GM12878 (cell line): ENCODE measurements around the gene HOPX. TPM values are rescaled to one million over a fixed set of nuclear protein-coding genes. Genes with fewer than 3 reads are reported as not detected.

Experiments used
- ATAC-seq: fragments of 200-7000 bp; cut with Tn5 transposase; 3 replicates; pipeline ENCODE4 v1.9.1; 2020; ENCODE audit warnings: mild to moderate bottlenecking, moderate library complexity
- BruUV-seq: library from RNA; stranded (reverse); fragments of 400-500 nt; replicated peaks from 2 replicates; lab custom pipeline; 2021; lab: Mats Ljungman, UMichigan
- CTCF ChIA-PET: fragments of 300-600 bp; sonication (Branson Sonifier 250); formaldehyde crosslinking; extraction: SDS; loops from one replicate; lab custom pipeline; 2021; ENCODE audit warnings: inconsistent platforms; lab: Yijun Ruan, JAX
- POLR2A ChIA-PET: fragments of 350-600 bp; formaldehyde crosslinking; extraction: SDS; loops from one replicate; lab custom pipeline; 2021; ENCODE audit warnings: inconsistent platforms; lab: Charles Lee
- RAD21 ChIA-PET: fragments of 300-600 bp; sonication (Branson Sonifier 250); formaldehyde crosslinking; loops from one replicate; lab custom pipeline; 2023; ENCODE audit warnings: antibody characterized with exemption; ENCODE audit not compliant: unreplicated experiment; lab: Charles Lee
- SMC1A ChIA-PET: fragments of 300-600 bp; sonication (Branson Sonifier 250); formaldehyde crosslinking; loops from one replicate; lab custom pipeline; 2023; ENCODE audit not compliant: unreplicated experiment, uncharacterized antibody; lab: Charles Lee
- DNase-seq: peaks from one replicate; pipeline ENCODE4 v3.0.0-alpha.2; 2011; ENCODE audit warnings: low read depth, low spot score
- FAIRE-seq: peaks from 3 replicates; lab custom pipeline; 2011; peaks lifted over from hg19 to GRCh38; lab: Jason Lieb, UNC
- H2AFZ ChIP-seq: 2 replicates; pipeline ENCODE4 v1.6.0; 2011; ENCODE audit warnings: low read depth, low read length, control low read depth; ENCODE audit not compliant: control insufficient read depth
- H3K27ac ChIP-seq: 2 replicates; pipeline ENCODE4 v1.5.1; 2011; ENCODE audit warnings: control low read depth; ENCODE audit not compliant: control insufficient read depth, insufficient read depth
- H3K27me3 ChIP-seq, 2 experiments: replicated peaks in 1 of 2; 2 replicates each; pipeline versions ENCODE4 v1.6.0 to v1.6.1; 2011; ENCODE audit warnings: low read length in 1 of 2; ENCODE audit not compliant: control insufficient read depth in 2 of 2, insufficient read depth in 2 of 2
- H3K36me3 ChIP-seq, 2 experiments: 2 replicates each; pipeline ENCODE4 v1.5.1; 2011; ENCODE audit warnings: low read length in 1 of 2; ENCODE audit not compliant: control insufficient read depth in 2 of 2, insufficient read depth in 2 of 2
- H3K4me1 ChIP-seq: 2 replicates; pipeline ENCODE4 v1.6.1; 2011; ENCODE audit warnings: mild to moderate bottlenecking, low read length, moderate library complexity, mixed read lengths; ENCODE audit not compliant: control insufficient read depth, insufficient read depth
- H3K4me2 ChIP-seq: 2 replicates; pipeline ENCODE4 v1.6.0; 2011; ENCODE audit warnings: control low read depth; ENCODE audit not compliant: control insufficient read depth, insufficient read depth
- H3K4me3 ChIP-seq: fragments of 200-600 bp; sonication (generic); 2 replicates; pipeline ENCODE4 v1.5.1; 2016
- H3K79me2 ChIP-seq: 2 replicates; pipeline ENCODE4 v1.6.0; 2011; ENCODE audit warnings: low read length; ENCODE audit not compliant: control insufficient read depth, insufficient read depth
- H3K9ac ChIP-seq: 2 replicates; pipeline ENCODE4 v1.8.0; 2011; ENCODE audit warnings: low read length, control low read depth, mixed read lengths; ENCODE audit not compliant: control insufficient read depth, insufficient read depth
- H3K9me3 ChIP-seq: replicated peaks from 3 replicates; pipeline ENCODE4 v1.5.1; 2011; ENCODE audit warnings: mild to moderate bottlenecking, low read length; ENCODE audit not compliant: control insufficient read depth, insufficient read depth
- H4K20me1 ChIP-seq: 2 replicates; pipeline ENCODE4 v1.6.0; 2011; ENCODE audit not compliant: control insufficient read depth, insufficient read depth
- EED ChIP-seq: sonication (generic); IDR thresholded peaks from 2 replicates; pipeline ENCODE4 v1.6.1; 2016; ENCODE audit warnings: antibody characterized with exemption, low read depth
- KLF5 ChIP-seq: fragments of 450-650 bp; IDR thresholded peaks from 2 replicates; pipeline ENCODE4 v1.6.1; 2014; ENCODE audit warnings: mild to moderate bottlenecking; ENCODE audit not compliant: partially characterized antibody
- NR2F1 ChIP-seq: fragments of 450-650 bp; conservative IDR thresholded peaks from 2 replicates; pipeline ENCODE4 v1.6.1; 2017; ENCODE audit warnings: mild to moderate bottlenecking
- RAD21 ChIP-seq: IDR thresholded peaks from 2 replicates; pipeline ENCODE4 v1.6.1; 2011; ENCODE audit warnings: mild to moderate bottlenecking, low read depth, low read length, moderate library complexity; ENCODE audit not compliant: insufficient read depth
- SMARCA5 ChIP-seq: fragments of 450-650 bp; IDR thresholded peaks from 2 replicates; pipeline ENCODE4 v1.6.1; 2017; ENCODE audit warnings: mild to moderate bottlenecking
- SMC3 ChIP-seq: IDR thresholded peaks from 2 replicates; pipeline ENCODE4 v1.6.1; 2011; ENCODE audit warnings: low read length, improper control_type of control experiment, borderline replicate concordance
- ZNF384 ChIP-seq: IDR thresholded peaks from 2 replicates; pipeline ENCODE4 v1.6.1; 2012; ENCODE audit warnings: low read depth, mild to moderate bottlenecking, low read length, improper control_type of control experiment, borderline replicate concordance
- WGBS: methylation state at CpG from one replicate; pipeline ENCODE4 v1.1.6; 2016; ENCODE audit warnings: low lambda C conversion rate; ENCODE audit not compliant: insufficient replicate concordance, insufficient coverage; ENCODE audit errors: missing lambda C conversion rate; 5-methylcytosine and 5-hydroxymethylcytosine counted together
- in situ Hi-C: fragments of 300-500 bp; cut with MboI; formaldehyde crosslinking; loops from 9 replicates; pipeline ENCODE4 v1.14.3; 2018; ENCODE audit warnings: mixed read lengths
- intact Hi-C: fragments of 100-400 bp; cut with micrococcal nuclease; formaldehyde crosslinking; loops from one replicate; pipeline ENCODE4 v1.14.2; 2022; ENCODE audit not compliant: unreplicated experiment
- polyA plus RNA-seq, 11 experiments: library from polyadenylated mRNA; depleted of rRNA in 4 of 11; unstranded in 6 of 11; stranded (reverse) in 5 of 11; fragments of >200 nt; fragmentation: Nextera tagmentation in 4 of 11; fragmentation: Illumina TruSeq in 1 of 11; extraction: Ambion mirVana in 4 of 11; extraction: Trizol in 1 of 11; gene quantifications; 1 replicate in 1 of 11; 2 replicates in 10 of 11; pipeline versions ENCODE4 v1.2.1 to v1.2.3, GENCODE V29; 2011 to 2016; ENCODE audit warnings: inconsistent platforms in 2 of 11, missing spikeins in 2 of 11, low read depth in 1 of 11
- total RNA-seq, 4 experiments: library from RNA; depleted of rRNA in 3 of 4; stranded (reverse); fragments of >200 nt in 3 of 4; fragmentation: Illumina TruSeq in 1 of 4; extraction: Trizol in 1 of 4; gene quantifications; 2 replicates each; pipeline versions ENCODE4 v1.2.1 to v1.2.3, GENCODE V29; 2013 to 2021
- TF ChIP-seq, protein P1 (sequence below), 3 experiments: IDR thresholded peaks in 2 of 3; conservative IDR thresholded peaks in 1 of 3; 2 replicates each; pipeline ENCODE4 v1.5.1; 2011; ENCODE audit warnings: low read depth in 3 of 3, low read length in 3 of 3, mild to moderate bottlenecking in 3 of 3, control low read depth in 2 of 3, moderate library complexity in 2 of 3, inconsistent platforms in 1 of 3, mixed read lengths in 1 of 3; ENCODE audit not compliant: control insufficient read depth in 2 of 3, insufficient read depth in 1 of 3; ENCODE audit errors: extremely low read depth in 1 of 3

The HOPX gene
- total and polyA plus RNA-seq, 10 of the 15 experiments (the other 5 are each of a cell fraction or from before 2014, with no cell fraction given): 0.11 to 0.40 (median 0.23) TPM; not detected in 4

DNA sequence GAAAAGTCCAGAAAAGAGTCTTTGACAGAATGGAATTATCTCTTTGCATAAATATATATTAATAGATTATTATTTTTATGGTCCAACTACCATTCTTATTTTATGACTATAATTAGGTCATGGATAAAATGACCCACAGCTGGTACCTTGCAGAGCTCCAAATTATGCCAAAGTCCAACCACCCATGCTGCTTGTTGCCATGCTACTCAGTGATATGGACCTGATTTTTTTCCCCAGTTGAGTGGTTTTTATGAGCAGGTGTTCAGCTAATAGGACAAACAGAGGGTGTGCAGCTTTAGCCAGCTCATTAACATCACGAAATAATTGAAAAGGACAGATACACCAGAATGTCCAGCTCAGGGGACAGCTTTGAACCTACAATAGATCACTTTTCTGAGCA, 9.7 kb downstream of the HOPX start:
- SMC1A ChIA-PET: interaction anchor here (0.6 to 1.7 kb wide), 7 partner anchors 10 to 132 kb away, joined by 3 to 4 read pairs (median 3); partner anchors contain the start of gene HOPX
- no peak for ATAC-seq
- TF ChIP-seq NR2F1: no peak
- TF ChIP-seq SMARCA5: no peak
- no peak for TF ChIP-seq EED
- TF ChIP-seq, all 136 proteins: peak for 0
- Histone ChIP-seq H3K27me3 (no peaks in the 10 kb centered on the region), H3K4me3 (no peak overlapping the region), H3K27ac (no peak overlapping the region), H3K79me2 (no peaks in the 10 kb centered on the region), H3K9me3 (no peaks in the 10 kb centered on the region; the same call in 2 of the 3 replicates), H2AFZ (no peak overlapping the region), H3K4me1 (no peaks in the 10 kb centered on the region), H3K36me3 (no peaks in the 10 kb centered on the region), H3K4me2 (no peak overlapping the region), H3K9ac (no peak overlapping the region), H4K20me1 (no peaks in the 10 kb centered on the region)
- ChIA-PET RAD21 (interaction anchor here (1.5 kb wide), 1 partner anchor 165 kb away, joined by 3 read pairs; no protein-coding TSS in a partner anchor), CTCF (interaction anchor here (1.0 to 1.3 kb wide), 4 partner anchors 8 to 165 kb away, joined by 3 to 4 read pairs (median 4); no protein-coding TSS in a partner anchor), POLR2A (no interaction called here)
- DNase-seq (no peak), FAIRE-seq (no peak)
- 0% methylated on average over 1 of the region's 1 CpG for WGBS
- in situ Hi-C loops: no loop called here
- intact Hi-C loops: no loop called here
- BruUV-seq: no TSS peak

DNA sequence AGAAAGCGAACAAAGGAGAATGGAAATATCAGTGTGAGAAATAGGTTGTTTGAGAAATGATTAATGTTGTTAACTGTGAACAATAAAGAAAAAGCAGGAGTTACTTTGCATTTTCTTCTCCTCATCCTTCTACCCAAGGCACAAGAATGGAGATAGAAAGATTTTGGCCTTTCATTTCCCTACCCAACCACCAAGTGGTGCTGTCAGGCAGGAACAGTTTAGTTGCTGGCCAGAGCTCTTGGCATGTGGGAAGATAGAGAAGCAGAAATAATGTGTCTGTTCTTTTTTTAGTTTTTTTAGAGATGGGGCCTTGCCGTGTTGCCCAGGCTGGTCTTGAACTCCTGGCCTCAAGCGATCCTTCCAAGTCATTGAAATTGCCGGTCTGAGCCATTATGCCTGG, 12.8 kb downstream of the HOPX start:
- Histone ChIP-seq H3K4me2 (no peak overlapping the region), H3K36me3 (no peaks in the 10 kb centered on the region), H3K9ac (no peak overlapping the region), H2AFZ (no peak overlapping the region), H4K20me1 (no peaks in the 10 kb centered on the region), H3K4me1 (no peaks in the 10 kb centered on the region), H3K9me3 (no peaks in the 10 kb centered on the region; the same call in 2 of the 3 replicates), H3K4me3 (no peak overlapping the region), H3K27me3 (no peaks in the 10 kb centered on the region; a peak in 1 of 4 replicates), H3K79me2 (no peaks in the 10 kb centered on the region), H3K27ac (no peak overlapping the region)
- no TSS peak for BruUV-seq
- in situ Hi-C loops: no loop called here
- intact Hi-C loops: loop anchor here (1.0 to 5.0 kb wide), 2 partner anchors 132 to 169 kb away; no protein-coding TSS in a partner anchor
- ChIA-PET SMC1A (interaction anchor here (0.5 to 1.8 kb wide), 2 partner anchors 168 to 209 kb away, joined by 3 to 7 read pairs; no protein-coding TSS in a partner anchor), RAD21 (interaction anchor here (0.9 kb wide), 1 partner anchor 168 kb away, joined by 3 read pairs; no protein-coding TSS in a partner anchor), CTCF (interaction anchor here (0.7 to 1.4 kb wide), 2 partner anchors 132 to 168 kb away, joined by 3 to 6 read pairs; no protein-coding TSS in a partner anchor), POLR2A (no interaction called here)
- TF ChIP-seq, protein P1, sequence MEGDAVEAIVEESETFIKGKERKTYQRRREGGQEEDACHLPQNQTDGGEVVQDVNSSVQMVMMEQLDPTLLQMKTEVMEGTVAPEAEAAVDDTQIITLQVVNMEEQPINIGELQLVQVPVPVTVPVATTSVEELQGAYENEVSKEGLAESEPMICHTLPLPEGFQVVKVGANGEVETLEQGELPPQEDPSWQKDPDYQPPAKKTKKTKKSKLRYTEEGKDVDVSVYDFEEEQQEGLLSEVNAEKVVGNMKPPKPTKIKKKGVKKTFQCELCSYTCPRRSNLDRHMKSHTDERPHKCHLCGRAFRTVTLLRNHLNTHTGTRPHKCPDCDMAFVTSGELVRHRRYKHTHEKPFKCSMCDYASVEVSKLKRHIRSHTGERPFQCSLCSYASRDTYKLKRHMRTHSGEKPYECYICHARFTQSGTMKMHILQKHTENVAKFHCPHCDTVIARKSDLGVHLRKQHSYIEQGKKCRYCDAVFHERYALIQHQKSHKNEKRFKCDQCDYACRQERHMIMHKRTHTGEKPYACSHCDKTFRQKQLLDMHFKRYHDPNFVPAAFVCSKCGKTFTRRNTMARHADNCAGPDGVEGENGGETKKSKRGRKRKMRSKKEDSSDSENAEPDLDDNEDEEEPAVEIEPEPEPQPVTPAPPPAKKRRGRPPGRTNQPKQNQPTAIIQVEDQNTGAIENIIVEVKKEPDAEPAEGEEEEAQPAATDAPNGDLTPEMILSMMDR (IDR thresholded peaks at IDR 0.05 in 2 of 3, conservative IDR thresholded peaks at IDR 0.05 in 1 of 3; ENCODE audit: control insufficient read depth in 2 of 3, extremely low read depth in 1 of 3, insufficient read depth in 1 of 3, low read depth in 3 of 3, low read length in 3 of 3): peak; percentile 27 to 33 (median 29); a peak in 3 of 6 replicates
- TF ChIP-seq SMC3: peak; percentile 56; the same call in 1 of the 2 replicates
- no peak for TF ChIP-seq ZNF384
- no peak for TF ChIP-seq KLF5
- peak; percentile 69 for TF ChIP-seq RAD21
- ATAC-seq (no peak), DNase-seq (no peak), FAIRE-seq (peak; percentile 62)
- 69% methylated on average over 4 of the region's 4 CpGs for WGBS
